Transverse colon (tissue), 4 donors: Measurements from ENCODE around the gene ANKRD23. TPM values are rescaled to one million over a fixed set of nuclear protein-coding genes. Genes with fewer than 3 reads are reported as not detected.
A peak's percentile ranks its signal among the peaks of the same experiment; 100 is the strongest.

Experiments
- DNase-seq: peaks from one replicate; pipeline ENCODE4 v3.0.0-alpha.2; 2019
- H3K27ac ChIP-seq, 4 donors: fragments of 200-600 bp; sonication (generic); 2 replicates each; pipeline ENCODE4 v1.5.1; 2016 to 2018; ENCODE audit warnings: inconsistent platforms in 4 of 4
- H3K27me3 ChIP-seq: fragments of 200-600 bp; sonication (generic); 2 replicates; pipeline ENCODE4 v1.5.1; 2017; ENCODE audit warnings: inconsistent platforms
- H3K36me3 ChIP-seq, 4 donors: fragments of 200-600 bp; sonication (generic); 2 replicates each; pipeline ENCODE4 v1.5.1; 2017 to 2019; ENCODE audit warnings: inconsistent platforms in 4 of 4
- H3K4me1 ChIP-seq, 4 donors: fragments of 200-600 bp; sonication (generic); 2 replicates each; pipeline ENCODE4 v1.5.1; 2017 to 2020; ENCODE audit warnings: inconsistent platforms in 4 of 4
- H3K4me3 ChIP-seq, 4 donors: fragments of 200-600 bp; sonication (generic); 1 replicate in 1 of 4; 2 replicates in 3 of 4; pipeline versions ENCODE4 v1.5.1 to v1.6.1; 2017 to 2019; ENCODE audit warnings: inconsistent platforms in 4 of 4
- H3K9me3 ChIP-seq, 2 donors: fragments of 200-600 bp; sonication (generic); 2 replicates each; pipeline ENCODE4 v1.5.1; 2017 to 2019; ENCODE audit warnings: inconsistent platforms in 2 of 2
- EP300 ChIP-seq: sonication (generic); formaldehyde crosslinking; IDR thresholded peaks from one replicate; pipeline ENCODE4 v1.6.1; 2017; ENCODE audit warnings: antibody characterized with exemption, low read depth
- POLR2A ChIP-seq: fragments of 450-650 bp; IDR thresholded peaks from one replicate; pipeline ENCODE4 v1.6.1; 2016; ENCODE audit warnings: antibody characterized with exemption, mild to moderate bottlenecking, moderate library complexity
- POLR2AphosphoS5 ChIP-seq, 3 donors: sonication (generic); formaldehyde crosslinking; IDR thresholded peaks; one replicate each; pipeline ENCODE4 v1.6.1; 2016; ENCODE audit warnings: antibody characterized with exemption in 3 of 3
- WGBS, 2 donors: methylation state at CpG; one replicate each; pipeline ENCODE4 v1.1.5; 2018; ENCODE audit warnings: low coverage in 1 of 2; 5-methylcytosine and 5-hydroxymethylcytosine counted together
- in situ Hi-C, 4 donors: fragments of 200-750 bp; cut with MboI; loops; one replicate each; pipeline versions ENCODE4 v1.15.0 to v1.15.1; 2017; ENCODE audit warnings: low sequenced_read_pairs in 3 of 4, low pct_ligation_motif_present in 1 of 4, low pct_unique_long_range_greater_than_20kb in 1 of 4
- intact Hi-C: fragments of 100-400 bp; cut with DNase I; formaldehyde crosslinking; loops from one replicate; pipeline ENCODE4 v1.15.1; 2023; ENCODE audit warnings: low total_unique reads
- total RNA-seq, 4 donors: library from RNA; depleted of rRNA; stranded (reverse); fragments of >200 nt; gene quantifications; one replicate each; pipeline ENCODE4 v1.1.0, GENCODE V29; 2016
- TF ChIP-seq, protein P1 (sequence below), 5 experiments: fragments of 200-600 bp in 3 of 5; fragments of 450-650 bp in 2 of 5; sonication (generic) in 3 of 5; IDR thresholded peaks; 1 replicate in 2 of 5; 2 replicates in 3 of 5; pipeline ENCODE4 v1.5.1; 2016 to 2017; ENCODE audit warnings: antibody characterized with exemption in 5 of 5, inconsistent platforms in 3 of 5, mild to moderate bottlenecking in 2 of 5, moderate library complexity in 1 of 5

Gene ANKRD23
- total RNA-seq, 4 donors from 2014 or later: 4.1 to 22.7 (median 7.0) TPM

DNA sequence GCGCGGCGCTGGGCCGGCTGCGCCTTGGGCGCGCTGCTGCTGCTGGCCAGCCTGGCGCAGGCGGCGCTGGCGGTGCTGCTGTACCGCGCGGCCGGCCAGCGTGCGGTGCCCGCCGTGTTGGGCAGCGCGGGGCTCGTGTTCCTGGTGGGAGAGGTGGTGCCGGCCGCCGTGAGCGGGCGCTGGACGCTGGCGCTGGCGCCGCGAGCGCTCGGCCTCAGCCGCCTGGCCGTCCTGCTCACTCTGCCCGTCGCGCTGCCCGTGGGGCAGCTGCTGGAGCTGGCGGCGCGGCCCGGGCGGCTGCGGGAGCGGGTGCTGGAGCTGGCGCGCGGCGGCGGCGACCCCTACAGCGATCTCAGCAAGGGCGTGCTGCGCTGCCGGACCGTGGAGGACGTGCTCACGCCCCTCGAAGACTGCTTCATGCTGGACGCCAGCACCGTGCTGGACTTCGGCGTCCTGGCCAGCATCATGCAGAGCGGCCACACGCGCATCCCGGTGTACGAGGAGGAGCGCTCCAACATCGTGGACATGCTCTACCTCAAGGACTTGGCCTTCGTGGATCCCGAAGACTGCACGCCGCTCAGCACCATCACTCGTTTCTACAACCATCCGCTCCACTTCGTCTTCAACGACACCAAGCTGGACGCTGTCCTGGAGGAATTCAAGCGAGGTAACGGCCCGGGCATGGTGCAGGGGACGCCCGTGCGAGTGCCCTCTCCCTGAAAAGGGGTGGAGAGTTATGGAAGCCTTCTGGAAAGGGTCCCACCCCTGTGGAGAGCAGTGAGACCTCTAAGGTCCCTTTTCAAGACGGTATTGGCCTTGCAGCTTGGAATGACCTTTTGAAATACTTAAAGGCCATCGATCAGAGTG, 26.8 kb downstream of the ANKRD23 start:
- TF ChIP-seq, protein P1, sequence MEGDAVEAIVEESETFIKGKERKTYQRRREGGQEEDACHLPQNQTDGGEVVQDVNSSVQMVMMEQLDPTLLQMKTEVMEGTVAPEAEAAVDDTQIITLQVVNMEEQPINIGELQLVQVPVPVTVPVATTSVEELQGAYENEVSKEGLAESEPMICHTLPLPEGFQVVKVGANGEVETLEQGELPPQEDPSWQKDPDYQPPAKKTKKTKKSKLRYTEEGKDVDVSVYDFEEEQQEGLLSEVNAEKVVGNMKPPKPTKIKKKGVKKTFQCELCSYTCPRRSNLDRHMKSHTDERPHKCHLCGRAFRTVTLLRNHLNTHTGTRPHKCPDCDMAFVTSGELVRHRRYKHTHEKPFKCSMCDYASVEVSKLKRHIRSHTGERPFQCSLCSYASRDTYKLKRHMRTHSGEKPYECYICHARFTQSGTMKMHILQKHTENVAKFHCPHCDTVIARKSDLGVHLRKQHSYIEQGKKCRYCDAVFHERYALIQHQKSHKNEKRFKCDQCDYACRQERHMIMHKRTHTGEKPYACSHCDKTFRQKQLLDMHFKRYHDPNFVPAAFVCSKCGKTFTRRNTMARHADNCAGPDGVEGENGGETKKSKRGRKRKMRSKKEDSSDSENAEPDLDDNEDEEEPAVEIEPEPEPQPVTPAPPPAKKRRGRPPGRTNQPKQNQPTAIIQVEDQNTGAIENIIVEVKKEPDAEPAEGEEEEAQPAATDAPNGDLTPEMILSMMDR (IDR thresholded peaks at IDR 0.05): no peak
- TF ChIP-seq EP300 (no peak), POLR2A (no peak), POLR2AphosphoS5 (IDR thresholded peaks at IDR 0.05) (no peak)
- H3K36me3 ChIP-seq: no peaks in the 10 kb centered on the region
- DNase-seq: no peak
- H3K27ac ChIP-seq: peak overlapping the region; percentile 89 to 100 (median 98)
- 11% methylated on average over 27 of the region's 89 CpGs; no CpG with 5 or more reads in 1 of the 2 donors for WGBS, 2 donors
- in situ Hi-C loops (no loop called here), intact Hi-C loops (loop anchor here (2.0 to 10.0 kb wide), 2 partner anchors 42 to 52 kb away; partner anchors contain the start of genes ANKRD39 and CNNM4)
- peak overlapping the region; percentile 52 to 79 (median 62) for H3K4me3 ChIP-seq
- no peaks in the 10 kb centered on the region for H3K27me3 ChIP-seq
- H3K4me1 ChIP-seq: peaks cover 36 to 76% (median 57%) of the 10 kb centered on the region in 4 donors
- H3K9me3 ChIP-seq: no peaks in the 10 kb centered on the region

DNA sequence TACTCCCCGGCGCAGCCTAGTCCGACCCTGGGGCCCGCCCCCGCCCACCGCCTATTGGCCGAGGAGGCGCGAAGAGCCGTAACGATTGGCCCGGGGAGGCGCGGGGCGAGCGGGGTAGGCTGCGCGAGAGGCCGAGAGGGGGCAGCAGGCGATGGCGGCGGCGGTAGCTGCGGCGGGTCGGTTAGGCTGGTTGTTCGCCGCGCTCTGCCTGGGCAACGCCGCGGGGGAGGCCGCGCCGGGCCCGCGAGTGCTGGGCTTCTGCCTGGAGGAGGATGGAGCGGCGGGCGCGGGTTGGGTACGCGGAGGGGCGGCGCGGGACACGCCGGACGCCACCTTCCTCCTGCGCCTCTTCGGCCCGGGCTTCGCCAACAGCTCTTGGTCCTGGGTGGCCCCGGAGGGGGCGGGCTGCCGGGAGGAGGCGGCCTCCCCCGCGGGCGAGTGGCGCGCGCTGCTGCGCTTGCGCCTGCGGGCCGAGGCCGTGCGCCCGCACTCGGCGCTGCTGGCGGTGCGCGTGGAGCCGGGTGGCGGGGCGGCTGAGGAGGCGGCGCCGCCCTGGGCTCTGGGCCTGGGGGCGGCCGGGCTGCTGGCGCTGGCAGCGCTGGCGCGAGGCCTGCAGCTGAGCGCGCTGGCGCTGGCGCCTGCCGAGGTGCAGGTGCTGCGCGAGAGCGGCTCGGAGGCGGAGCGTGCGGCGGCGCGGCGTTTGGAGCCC, 27.5 kb downstream of the ANKRD23 start, which contains the start of gene CNNM3:
Gene CNNM3 (plus strand): TSS at position 142 of the 709 bp plus-strand sequence. CDS start 10 bp downstream, at position 152.
- Histone ChIP-seq H3K9me3 (no peaks in the 10 kb centered on the region), H3K27ac (peak within 1 kb of the TSS; percentile 89 to 100 (median 98)), H3K4me3 (peak within 1 kb of the TSS; percentile 57 to 93 (median 74)), H3K27me3 (no peaks in the 10 kb centered on the region), H3K36me3 (no peaks in the 10 kb centered on the region), H3K4me1 (peaks cover 36 to 72% (median 52%) of the 10 kb centered on the region in 4 donors)
- in situ Hi-C loops: no loop called here
- intact Hi-C loops: loop anchor here (2.0 to 10.0 kb wide), 2 partner anchors 43 to 51 kb away; partner anchors contain the start of genes ANKRD39 and CNNM4
- DNase-seq: peak; percentile 98
- 1% methylated on average over 27 of the region's 103 CpGs; no CpG with 5 or more reads in 1 of the 2 donors for WGBS, 2 donors
- TF ChIP-seq POLR2A (peak; percentile 89), POLR2AphosphoS5 (IDR thresholded peaks at IDR 0.05) (peak; percentile 90 to 96 (median 94)), EP300 (no peak)
- TF ChIP-seq, protein P1 (IDR thresholded peaks at IDR 0.05): peak; percentile 59 to 89 (median 65)

DNA sequence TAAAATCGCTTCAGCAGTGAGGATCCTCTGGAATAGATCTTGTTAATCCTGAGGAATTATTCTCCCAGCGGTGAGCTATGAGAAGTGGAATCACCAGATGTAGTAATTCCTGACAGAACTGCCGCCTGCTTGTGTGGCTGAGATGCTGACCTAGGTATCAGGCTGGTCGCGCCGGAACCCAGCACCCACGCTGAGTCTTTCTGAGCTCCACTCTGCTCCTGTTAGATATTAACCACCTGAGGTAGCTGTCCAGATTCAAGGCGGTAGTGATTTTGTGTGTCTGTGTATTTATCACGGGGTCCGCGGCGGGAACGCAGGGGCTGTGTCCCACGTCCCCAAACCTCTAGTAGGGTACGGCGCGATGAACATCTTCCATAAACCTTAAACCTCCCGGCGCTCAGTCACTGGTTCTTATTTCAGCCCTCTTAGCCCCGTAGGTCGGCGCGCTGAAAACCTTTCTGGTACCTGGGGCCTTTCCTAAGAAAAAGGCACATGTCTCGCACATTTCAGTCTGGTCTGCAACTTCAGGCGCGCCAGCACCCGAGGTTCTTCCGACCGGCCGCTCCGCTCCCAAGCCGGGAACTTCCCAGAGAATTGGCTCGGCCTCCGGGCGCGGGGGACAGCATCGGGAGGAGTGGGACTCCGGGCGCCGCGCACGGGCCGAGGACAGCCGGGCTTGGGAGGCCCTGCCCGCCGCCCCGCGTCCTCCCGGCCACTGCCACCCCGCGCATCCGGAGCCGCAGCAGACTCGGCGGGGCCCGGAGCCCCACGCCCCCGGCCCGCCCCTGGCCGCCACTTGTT, 28.3 kb downstream of the ANKRD23 start:
- intact Hi-C loops (loop anchor here (2.0 to 10.0 kb wide), 2 partner anchors 43 to 51 kb away; partner anchors contain the start of genes ANKRD39 and CNNM4), in situ Hi-C loops (no loop called here)
- H3K4me1 ChIP-seq: peaks cover 36 to 65% (median 46%) of the 10 kb centered on the region in 4 donors
- TF ChIP-seq, protein P1 (IDR thresholded peaks at IDR 0.05): no peak
- no peak for TF ChIP-seq POLR2A
- WGBS, 2 donors: 2% methylated on average over 41 of the region's 60 CpGs; no CpG with 5 or more reads in 1 of the 2 donors
- peak; percentile 26 for DNase-seq
- H3K27ac ChIP-seq: peak overlapping the region; percentile 89 to 100 (median 98)
- H3K4me3 ChIP-seq: peak overlapping the region; percentile 50 to 79 (median 62)
- no peaks in the 10 kb centered on the region for H3K36me3 ChIP-seq
- H3K9me3 ChIP-seq: no peaks in the 10 kb centered on the region
- no peaks in the 10 kb centered on the region for H3K27me3 ChIP-seq
